IMR-90 (cell line): ENCODE measurements around the gene CDK5RAP2. TPM values are rescaled to one million over a fixed set of nuclear protein-coding genes. Genes with fewer than 3 reads are reported as not detected.
"Not testable (repeated sequence)": the region's sequence is repeated elsewhere in the genome, so short reads cannot be mapped to it uniquely, and the experiment has no call there.

Experiments used
- ATAC-seq: fragments of 200-7000 bp; cut with Tn5 transposase; 2 replicates; pipeline ENCODE4 v1.9.1; 2020; ENCODE audit warnings: low read depth, mild to moderate bottlenecking, moderate library complexity
- BruUV-seq: library from RNA; stranded (reverse); fragments of 400-500 nt; replicated peaks from 2 replicates; lab custom pipeline; 2021; lab: Mats Ljungman, UMichigan
- CTCF ChIA-PET: fragments of 300-600 bp; formaldehyde crosslinking; extraction: SDS; loops from one replicate; lab custom pipeline; 2021; ENCODE audit warnings: antibody characterized with exemption; lab: Yijun Ruan, JAX
- POLR2A ChIA-PET: fragments of 300-600 bp; sonication (Branson Sonifier 250); formaldehyde crosslinking; loops from one replicate; lab custom pipeline; 2022; ENCODE audit warnings: antibody characterized with exemption; ENCODE audit not compliant: unreplicated experiment; lab: Charles Lee
- DNase-seq: peaks from one replicate; pipeline ENCODE4 v3.0.0; 2013
- H2AFZ ChIP-seq: replicated peaks from 2 replicates; pipeline ENCODE3; 2013; ENCODE audit warnings: low read length, mild to moderate bottlenecking; ENCODE audit not compliant: poor library complexity
- H2AK5ac ChIP-seq: 2 replicates; pipeline ENCODE4 v1.6.1; 2013; ENCODE audit warnings: low read depth, low read length, inconsistent platforms
- H2AK9ac ChIP-seq: replicated peaks from 2 replicates; pipeline ENCODE3; 2013; ENCODE audit warnings: mild to moderate bottlenecking, low read depth, low read length, moderate library complexity; ENCODE audit not compliant: poor library complexity
- H2BK120ac ChIP-seq: 2 replicates; pipeline ENCODE4 v1.6.1; 2013; ENCODE audit warnings: low read depth, low read length, inconsistent platforms
- H2BK15ac ChIP-seq: 3 replicates; pipeline ENCODE4 v1.6.1; 2013; ENCODE audit warnings: low read depth, low read length, inconsistent platforms
- H2BK20ac ChIP-seq: 2 replicates; pipeline ENCODE4 v1.6.1; 2013; ENCODE audit warnings: low read depth, mild to moderate bottlenecking, inconsistent platforms, low read length, moderate library complexity
- H2BK5ac ChIP-seq: 2 replicates; pipeline ENCODE4 v1.6.1; 2013; ENCODE audit warnings: mild to moderate bottlenecking, low read depth, low read length, inconsistent platforms; ENCODE audit not compliant: poor library complexity, severe bottlenecking
- H3K14ac ChIP-seq: replicated peaks from 2 replicates; pipeline ENCODE4 v1.6.1; 2013; ENCODE audit warnings: low read depth, low read length, inconsistent platforms
- H3K18ac ChIP-seq: 2 replicates; pipeline ENCODE4 v1.6.1; 2013; ENCODE audit warnings: low read depth, low read length, control low read depth
- H3K23ac ChIP-seq: 2 replicates; pipeline ENCODE4 v1.6.1; 2013; ENCODE audit warnings: low read depth, low read length, inconsistent platforms
- H3K27ac ChIP-seq: 2 replicates; pipeline ENCODE4 v1.5.1; 2013; ENCODE audit warnings: mild to moderate bottlenecking, control low read depth, low read length; ENCODE audit not compliant: insufficient read depth
- H3K27me3 ChIP-seq: 2 replicates; pipeline ENCODE4 v1.6.1; 2013; ENCODE audit warnings: low read length; ENCODE audit not compliant: control insufficient read depth, insufficient read depth
- H3K36me3 ChIP-seq: 2 replicates; pipeline ENCODE4 v1.6.1; 2013; ENCODE audit warnings: low read length, mixed read lengths; ENCODE audit not compliant: control insufficient read depth, insufficient read depth
- H3K4ac ChIP-seq: 2 replicates; pipeline ENCODE4 v1.6.1; 2013; ENCODE audit warnings: low read depth, low read length, inconsistent platforms
- H3K4me1 ChIP-seq: 2 replicates; pipeline ENCODE4 v1.6.1; 2013; ENCODE audit warnings: low read length, mixed read lengths; ENCODE audit not compliant: control insufficient read depth, insufficient read depth
- H3K4me2 ChIP-seq: 2 replicates; pipeline ENCODE4 v1.6.1; 2013; ENCODE audit warnings: low read depth, mild to moderate bottlenecking, control low read depth, low read length, moderate library complexity
- H3K4me3 ChIP-seq: 2 replicates; pipeline ENCODE4 v1.5.1; 2013; ENCODE audit warnings: low read depth, mild to moderate bottlenecking, control low read depth, low read length, moderate library complexity; ENCODE audit not compliant: insufficient read depth
- H3K56ac ChIP-seq: 2 replicates; pipeline ENCODE4 v1.6.1; 2013; ENCODE audit warnings: low read length, inconsistent platforms; ENCODE audit not compliant: insufficient read depth; ENCODE audit errors: extremely low read depth
- H3K79me1 ChIP-seq, 2 experiments: 2 replicates each; pipeline ENCODE4 v1.6.1; 2013; ENCODE audit warnings: low read length in 2 of 2, inconsistent platforms in 1 of 2, low read depth in 1 of 2
- H3K9ac ChIP-seq: 2 replicates; pipeline ENCODE4 v1.6.1; 2013; ENCODE audit warnings: low read depth, low read length, control low read depth
- H3K9me1 ChIP-seq: 2 replicates; pipeline ENCODE4 v1.6.1; 2013; ENCODE audit warnings: low read length, inconsistent platforms; ENCODE audit not compliant: insufficient read depth
- H3K9me3 ChIP-seq: 2 replicates; pipeline ENCODE4 v1.6.1; 2013; ENCODE audit warnings: low read length; ENCODE audit not compliant: control insufficient read depth, insufficient read depth
- H4K20me1 ChIP-seq: 2 replicates; pipeline ENCODE4 v1.6.1; 2013; ENCODE audit warnings: low read length, inconsistent platforms; ENCODE audit not compliant: insufficient read depth
- H4K5ac ChIP-seq: 2 replicates; pipeline ENCODE4 v1.6.1; 2013; ENCODE audit warnings: mild to moderate bottlenecking, low read depth, low read length, control low read depth
- H4K8ac ChIP-seq, 2 experiments: 2 replicates each; pipeline ENCODE4 v1.6.1; 2013; ENCODE audit warnings: low read depth in 2 of 2, low read length in 2 of 2, control low read depth in 1 of 2, inconsistent platforms in 1 of 2
- H4K91ac ChIP-seq: 2 replicates; pipeline ENCODE4 v1.6.1; 2013; ENCODE audit warnings: low read depth, low read length, inconsistent platforms; ENCODE audit not compliant: insufficient read depth
- WGBS, 2 experiments: methylation state at CpG; one replicate each; pipeline versions ENCODE4 v1.1.5 to v1.1.7; 2013; ENCODE audit warnings: missing lambda C conversion rate in 2 of 2; ENCODE audit not compliant: insufficient read length in 1 of 2; ENCODE audit errors: extremely low coverage in 2 of 2; 5-methylcytosine and 5-hydroxymethylcytosine counted together
- dilution Hi-C: fragments of 300-500 bp; cut with HindIII; formaldehyde crosslinking; loops from one replicate; pipeline ENCODE4 v1.14.3; 2018; ENCODE audit warnings: low sequenced_read_pairs; ENCODE audit not compliant: unreplicated experiment
- in situ Hi-C: fragments of 300-500 bp; cut with MboI; formaldehyde crosslinking; loops from 3 replicates; pipeline ENCODE4 v1.14.3; 2019; ENCODE audit warnings: low sequenced_read_pairs, inconsistent platforms, mixed read lengths
- intact Hi-C: fragments of 100-400 bp; cut with micrococcal nuclease; formaldehyde crosslinking; loops from 2 replicates; pipeline ENCODE4 v1.10.0; 2022
- polyA plus RNA-seq, 3 experiments: library from polyadenylated mRNA; depleted of rRNA; stranded (reverse); fragments of >200 nt; gene quantifications; 2 replicates each; pipeline ENCODE4 v1.2.3, GENCODE V29; 2012; ENCODE audit warnings: low replicate concordance in 1 of 3
- total RNA-seq: library from RNA; depleted of rRNA; stranded (reverse); fragments of >200 nt; gene quantifications from 2 replicates; pipeline ENCODE4 v1.2.3, GENCODE V29; 2012

Gene CDK5RAP2
- total and polyA plus RNA-seq, 2 of the 4 experiments (the other 2 are of a cell fraction) = 29.5 to 31.7 TPM

DNA sequence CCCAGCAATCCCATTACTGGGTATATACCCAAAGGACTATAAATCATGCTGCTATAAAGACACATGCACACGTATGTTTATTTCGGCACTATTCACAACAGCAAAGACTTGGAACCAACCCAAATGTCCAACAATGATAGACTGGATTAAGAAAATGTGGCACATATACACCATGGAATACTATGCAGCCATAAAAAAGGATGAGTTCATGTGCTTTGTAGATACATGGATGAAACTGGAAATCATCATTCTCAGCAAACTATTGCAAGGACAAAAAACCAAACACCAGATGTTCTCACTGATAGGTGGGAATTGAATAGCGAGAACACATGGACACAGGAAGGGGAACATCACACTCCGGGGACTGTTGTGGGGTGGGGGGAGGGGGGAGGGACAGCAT, 64.0 kb downstream of the CDK5RAP2 start:
- H3K27me3 ChIP-seq, ATAC-seq, H4K5ac ChIP-seq, H4K91ac ChIP-seq, intact Hi-C loops, H3K4me3 ChIP-seq, dilution Hi-C loops, H3K79me1 ChIP-seq, BruUV-seq, H3K18ac ChIP-seq, H3K9me3 ChIP-seq, in situ Hi-C loops, H3K9ac ChIP-seq, H2BK5ac ChIP-seq, H3K4me2 ChIP-seq, H4K20me1 ChIP-seq, POLR2A ChIA-PET, H3K27ac ChIP-seq, H3K56ac ChIP-seq, H2BK15ac ChIP-seq, H3K4ac ChIP-seq, H3K14ac ChIP-seq, H4K8ac ChIP-seq, H2AFZ ChIP-seq, H3K23ac ChIP-seq, H2AK9ac ChIP-seq, CTCF ChIA-PET, H2BK20ac ChIP-seq, DNase-seq, H2BK120ac ChIP-seq, H2AK5ac ChIP-seq, H3K9me1 ChIP-seq, H3K4me1 ChIP-seq: not testable (repeated sequence)
- peaks cover 11% of the 10 kb centered on the region for H3K36me3 ChIP-seq
- no CpG with 5 or more reads among the region's 4 CpGs for WGBS, 2 experiments

GRCh38 chr9:120515481-120515880, 64.5 kb downstream of the CDK5RAP2 start:
- H2BK15ac ChIP-seq, H3K27ac ChIP-seq, H3K9me1 ChIP-seq, H3K79me1 ChIP-seq, BruUV-seq, H2BK5ac ChIP-seq, H2AK9ac ChIP-seq, H3K23ac ChIP-seq, H3K56ac ChIP-seq, H2BK20ac ChIP-seq, H3K4me1 ChIP-seq, H3K4me3 ChIP-seq, H2AFZ ChIP-seq, H2AK5ac ChIP-seq, H3K4ac ChIP-seq, H4K5ac ChIP-seq, H3K9me3 ChIP-seq, intact Hi-C loops, CTCF ChIA-PET, H3K9ac ChIP-seq, DNase-seq, H3K14ac ChIP-seq, H4K20me1 ChIP-seq, H3K18ac ChIP-seq, H3K27me3 ChIP-seq, H3K4me2 ChIP-seq, H4K91ac ChIP-seq, H4K8ac ChIP-seq, dilution Hi-C loops, in situ Hi-C loops, H2BK120ac ChIP-seq, POLR2A ChIA-PET, ATAC-seq: not testable (repeated sequence)
- H3K36me3 ChIP-seq = peaks cover 11% of the 10 kb centered on the region
- WGBS, 2 experiments = no CpG with 5 or more reads among the region's 3 CpGs
